B cell (primary cell): ENCODE measurements around the gene C1QL2. TPM values are rescaled to one million over a fixed set of nuclear protein-coding genes. Genes with fewer than 3 reads are reported as not detected.

Experiments used
- ATAC-seq: fragments of 200-7000 bp; cut with Tn5 transposase; one replicate; pipeline ENCODE4 v1.10.0; 2021; ENCODE audit warnings: low read depth, mild to moderate bottlenecking, moderate number of reproducible peaks, moderate library complexity
- CTCF ChIA-PET: fragments of 350-600 bp; sonication (Branson Sonifier 250); formaldehyde crosslinking; loops from one replicate; lab custom pipeline; 2021; ENCODE audit warnings: antibody characterized with exemption, inconsistent platforms; lab: Charles Lee
- POLR2A ChIA-PET: fragments of 350-600 bp; sonication (Branson Sonifier 250); formaldehyde crosslinking; loops from one replicate; lab custom pipeline; 2021; ENCODE audit warnings: antibody characterized with exemption; lab: Charles Lee
- DNase-seq: peaks from one replicate; pipeline ENCODE4 v3.0.0; 2013
- H2AFZ ChIP-seq: 2 replicates; pipeline ENCODE4 v1.6.1; 2012; ENCODE audit warnings: mild to moderate bottlenecking, low read depth, low read length; ENCODE audit not compliant: insufficient read depth, poor library complexity, severe bottlenecking
- H3K27ac ChIP-seq, 2 donors: 1 replicate in 1 of 2; 2 replicates in 1 of 2; pipeline ENCODE4 v1.5.1; 2012 to 2013; ENCODE audit warnings: low read length in 2 of 2, mild to moderate bottlenecking in 2 of 2, moderate library complexity in 1 of 2
- H3K27me3 ChIP-seq, 4 experiments: fragments of 200-600 bp in 1 of 4; sonication (generic) in 1 of 4; replicated peaks in 1 of 4; 1 replicate in 2 of 4; 2 replicates in 2 of 4; pipeline versions ENCODE4 v1.6.1 to v1.7.0; 2013 to 2016; ENCODE audit warnings: low read length in 3 of 4, mild to moderate bottlenecking in 2 of 4, mixed read lengths in 1 of 4, moderate library complexity in 1 of 4; ENCODE audit not compliant: insufficient read depth in 4 of 4, control insufficient read depth in 3 of 4; ENCODE audit errors: control extremely low read depth in 1 of 4
- H3K36me3 ChIP-seq, 2 experiments: replicated peaks in 1 of 2; 1 replicate in 1 of 2; 2 replicates in 1 of 2; pipeline versions ENCODE4 v1.6.1 to v1.7.1; 2013; ENCODE audit warnings: low read length in 1 of 2; ENCODE audit not compliant: insufficient read depth in 2 of 2, control insufficient read depth in 1 of 2; ENCODE audit errors: control extremely low read depth in 1 of 2, extremely low read depth in 1 of 2
- H3K4me1 ChIP-seq, 2 donors: fragments of 200-600 bp in 1 of 2; sonication (generic) in 1 of 2; 1 replicate in 1 of 2; 2 replicates in 1 of 2; pipeline versions ENCODE4 v1.5.1 to v1.6.1; 2013 to 2017; ENCODE audit warnings: low read length in 2 of 2; ENCODE audit not compliant: control insufficient read depth in 2 of 2, insufficient read depth in 2 of 2
- H3K4me2 ChIP-seq: replicated peaks from 2 replicates; pipeline ENCODE3; 2012; ENCODE audit warnings: mild to moderate bottlenecking, low read depth, low read length; ENCODE audit not compliant: poor library complexity, severe bottlenecking
- H3K4me3 ChIP-seq, 5 experiments: fragments of 200-600 bp in 1 of 5; sonication (generic) in 1 of 5; 1 replicate in 3 of 5; 2 replicates in 2 of 5; pipeline versions ENCODE4 v1.5.1 to v1.7.0; 2011 to 2016; ENCODE audit warnings: low read length in 4 of 5, mild to moderate bottlenecking in 4 of 5, low read depth in 2 of 5, control low read depth in 1 of 5, moderate library complexity in 1 of 5; ENCODE audit not compliant: insufficient read depth in 1 of 5; ENCODE audit errors: control extremely low read depth in 1 of 5, extremely low read depth in 1 of 5
- H3K79me2 ChIP-seq: fragments of 200-600 bp; sonication (generic); one replicate; pipeline ENCODE4 v1.6.0; 2016; ENCODE audit warnings: low read length; ENCODE audit not compliant: control insufficient read depth, insufficient read depth
- H3K9ac ChIP-seq: fragments of 200-600 bp; sonication (generic); 2 replicates; pipeline ENCODE4 v1.6.1; 2017; ENCODE audit warnings: mild to moderate bottlenecking, low read length, moderate library complexity
- H3K9me3 ChIP-seq, 3 donors: one replicate each; pipeline versions ENCODE4 v1.6.1 to v1.7.1; 2013; ENCODE audit warnings: low read length in 2 of 3; ENCODE audit not compliant: control insufficient read depth in 2 of 3, insufficient read depth in 1 of 3; ENCODE audit errors: control extremely low read depth in 1 of 3
- H4K20me1 ChIP-seq: 2 replicates; pipeline ENCODE4 v1.6.0; 2012; ENCODE audit warnings: mild to moderate bottlenecking, low read length; ENCODE audit not compliant: insufficient read depth, control insufficient read depth, poor library complexity, severe bottlenecking
- H3K27ac Mint-ChIP-seq: one replicate; pipeline ENCODE4 v1.8.0; 2021; ENCODE audit warnings: mixed read lengths
- H3K27me3 Mint-ChIP-seq: one replicate; pipeline ENCODE4 v1.8.0; 2021; ENCODE audit warnings: mixed read lengths
- H3K4me1 Mint-ChIP-seq: one replicate; pipeline ENCODE4 v1.8.0; 2021; ENCODE audit warnings: mixed read lengths
- H3K4me3 Mint-ChIP-seq: one replicate; pipeline ENCODE4 v1.8.0; 2021; ENCODE audit warnings: mixed read lengths
- H3K9me3 Mint-ChIP-seq: one replicate; pipeline ENCODE4 v1.8.0; 2022; ENCODE audit warnings: mixed read lengths; ENCODE audit not compliant: insufficient read depth
- CTCF ChIP-seq: fragments of 200-600 bp; IDR thresholded peaks from one replicate; pipeline ENCODE4 v1.8.0; 2022; ENCODE audit warnings: antibody characterized with exemption, mild to moderate bottlenecking
- EZH2 ChIP-seq: IDR thresholded peaks from 2 replicates; pipeline ENCODE4 v1.6.1; 2012; ENCODE audit warnings: borderline replicate concordance, low read depth, mild to moderate bottlenecking, moderate library complexity, low read length; ENCODE audit not compliant: insufficient read depth, poor library complexity, severe bottlenecking
- WGBS: methylation state at CpG from one replicate; pipeline ENCODE4 v1.1.5; 2013; ENCODE audit warnings: missing lambda C conversion rate; ENCODE audit not compliant: insufficient coverage; 5-methylcytosine and 5-hydroxymethylcytosine counted together
- intact Hi-C: fragments of 100-400 bp; cut with micrococcal nuclease; formaldehyde crosslinking; loops from one replicate; pipeline ENCODE4 v1.10.0; 2022
- polyA plus RNA-seq: library from polyadenylated mRNA; depleted of rRNA; stranded (reverse); fragments of >200 nt; gene quantifications from 2 replicates; pipeline ENCODE4 v1.2.3, GENCODE V29; 2012
- total RNA-seq, 2 donors: library from RNA; stranded (reverse); fragments of 120-200 nt in 1 of 2; gene quantifications; 1 replicate in 1 of 2; 2 replicates in 1 of 2; pipeline versions ENCODE4 v1.2.3 to v1.2.4, GENCODE V29; 2013 to 2022

C1QL2 gene
- total and polyA plus RNA-seq, 2 donors (not counting 1 experiment from before 2014, with no cell fraction given) = not detected

GRCh38 chr2:119181791-119182445 lies 23.4 kb upstream of the C1QL2 start:
- ChIA-PET POLR2A (no interaction called here), CTCF (interaction anchor here (1.3 kb wide), 1 partner anchor 9 kb away, joined by 3 read pairs; no protein-coding TSS in a partner anchor)
- ATAC-seq (no peak), DNase-seq (no peak)
- Histone ChIP-seq H3K79me2 (no peaks in the 10 kb centered on the region), H3K27me3 (no peaks in the 10 kb centered on the region), H2AFZ (no peak overlapping the region), H3K27ac (no peak overlapping the region), H3K36me3 (no peaks in the 10 kb centered on the region), H3K4me2 (no peak overlapping the region), H3K4me3 (no peak overlapping the region), H3K9ac (no peak overlapping the region), H4K20me1 (no peaks in the 10 kb centered on the region), H3K9me3 (no peaks in the 10 kb centered on the region), H3K4me1 (no peaks in the 10 kb centered on the region)
- Mint-ChIP-seq H3K27me3 (peaks cover 11% of the 10 kb centered on the region), H3K27ac (no peak overlapping the region), H3K9me3 (no peaks in the 10 kb centered on the region), H3K4me1 (no peaks in the 10 kb centered on the region), H3K4me3 (no peak overlapping the region)
- no peak for TF ChIP-seq CTCF
- no peak for TF ChIP-seq EZH2
- WGBS = 92% methylated on average over 10 of the region's 13 CpGs
- intact Hi-C loops = no loop called here

- intact Hi-C loops = no loop called here
- Histone ChIP-seq H3K4me3 (no peak overlapping the region), H3K27me3 (no peaks in the 10 kb centered on the region), H2AFZ (no peak overlapping the region), H3K79me2 (no peaks in the 10 kb centered on the region), H3K36me3 (no peaks in the 10 kb centered on the region), H3K4me2 (no peak overlapping the region), H3K27ac (no peak overlapping the region), H3K9me3 (no peaks in the 10 kb centered on the region), H4K20me1 (no peaks in the 10 kb centered on the region), H3K4me1 (no peaks in the 10 kb centered on the region), H3K9ac (no peak overlapping the region)
- 92% methylated on average over 10 of the region's 10 CpGs for WGBS
- CTCF ChIA-PET = interaction anchor here (1.3 kb wide), 1 partner anchor 9 kb away, joined by 3 read pairs; no protein-coding TSS in a partner anchor
- TF ChIP-seq CTCF = no peak
- no peak for TF ChIP-seq EZH2
- POLR2A ChIA-PET = no interaction called here
- Mint-ChIP-seq H3K4me1 (no peaks in the 10 kb centered on the region), H3K9me3 (no peaks in the 10 kb centered on the region), H3K4me3 (no peak overlapping the region), H3K27ac (no peak overlapping the region), H3K27me3 (peaks cover 9% of the 10 kb centered on the region)
- DNase-seq (no peak), ATAC-seq (no peak)
Measured at GRCh38 chr2:119181391-119181790, 22.8 kb upstream of the C1QL2 start.
